A549 (cell line): Measurements from ENCODE around the gene LGR5. TPM values are rescaled to one million over a fixed set of nuclear protein-coding genes. Genes with fewer than 3 reads are reported as not detected.

Experiments used
- ATAC-seq, 2 experiments: fragments of 200-7000 bp in 1 of 2; fragments of >200 bp in 1 of 2; cut with Nextera tagmentation in 1 of 2; cut with Tn5 transposase in 1 of 2; 3 replicates each; pipeline versions ENCODE4 v1.8.0 to v1.9.1; 2018 to 2020; ENCODE audit warnings: mild to moderate bottlenecking in 1 of 2, moderate library complexity in 1 of 2
- CTCF ChIA-PET: fragments of 300-600 bp; sonication (Branson Sonifier 250); formaldehyde crosslinking; extraction: SDS; loops from one replicate; lab custom pipeline; 2021; ENCODE audit warnings: antibody characterized with exemption, inconsistent platforms; lab: Yijun Ruan, JAX
- POLR2A ChIA-PET: fragments of 350-600 bp; formaldehyde crosslinking; extraction: SDS; loops from one replicate; lab custom pipeline; 2021; ENCODE audit warnings: antibody characterized with exemption, inconsistent platforms; lab: Yijun Ruan, JAX
- DNase-seq, 2 experiments: peaks; one replicate each; pipeline versions ENCODE4 v3.0.0 to v3.0.0-alpha.2; 2011 to 2016; ENCODE audit warnings: low read depth in 1 of 2, low spot score in 1 of 2
- FAIRE-seq: peaks from 2 replicates; lab custom pipeline; 2011; peaks lifted over from hg19 to GRCh38; lab: Jason Lieb, UNC
- H3K27ac ChIP-seq, 2 experiments: fragments of >200 bp; sonication (Bioruptor Twin); formaldehyde crosslinking; 3 replicates each; pipeline ENCODE4 v1.5.1; 2016 to 2017
- H3K4me1 ChIP-seq: fragments of >200 bp; sonication (Bioruptor Twin); formaldehyde crosslinking; 3 replicates; pipeline ENCODE4 v1.6.1; 2016
- H3K4me2 ChIP-seq: fragments of >200 bp; sonication (Bioruptor Twin); formaldehyde crosslinking; 3 replicates; pipeline ENCODE4 v1.6.1; 2016
- H3K4me3 ChIP-seq: fragments of >200 bp; sonication (Bioruptor Twin); formaldehyde crosslinking; 3 replicates; pipeline ENCODE4 v1.5.1; 2016
- H3K9me3 ChIP-seq: fragments of >200 bp; sonication (Bioruptor Twin); formaldehyde crosslinking; 3 replicates; pipeline ENCODE4 v1.6.1; 2016
- BCL3 ChIP-seq: fragments of >200 bp; sonication (Bioruptor Twin); formaldehyde crosslinking; IDR thresholded peaks from 3 replicates; pipeline ENCODE4 v1.6.1; 2016
- CBX2 ChIP-seq: fragments of 200-600 bp; sonication (generic); IDR thresholded peaks from 2 replicates; pipeline ENCODE4 v1.6.1; 2016; ENCODE audit warnings: low read depth, mild to moderate bottlenecking, borderline replicate concordance
- CBX8 ChIP-seq: fragments of 200-600 bp; sonication (generic); IDR thresholded peaks from 2 replicates; pipeline ENCODE4 v1.6.1; 2016
- CHD2 ChIP-seq: fragments of 150-350 bp; IDR thresholded peaks from 2 replicates; pipeline ENCODE4 v1.6.1; 2014; ENCODE audit warnings: low read length; ENCODE audit not compliant: partially characterized antibody
- EHF ChIP-seq: fragments of 250-450 bp; sonication (Bioruptor Pico); IDR thresholded peaks from 2 replicates; pipeline ENCODE4 v1.5.0; 2020; ENCODE audit warnings: mild to moderate bottlenecking
- FOSB ChIP-seq: fragments of 250-450 bp; sonication (Bioruptor Pico); IDR thresholded peaks from 2 replicates; pipeline ENCODE4 v1.5.0; 2020; ENCODE audit warnings: mild to moderate bottlenecking, moderate library complexity
- GATA3 ChIP-seq: IDR thresholded peaks from 2 replicates; pipeline ENCODE4 v1.6.1; 2012; ENCODE audit warnings: borderline replicate concordance
- HEYL ChIP-seq: fragments of 250-450 bp; sonication (Bioruptor Pico); IDR thresholded peaks from 2 replicates; pipeline ENCODE4 v1.8.0; 2021; ENCODE audit warnings: mild to moderate bottlenecking, moderate library complexity
- HOXA7 ChIP-seq: fragments of 250-450 bp; sonication (Bioruptor Pico); IDR thresholded peaks from 2 replicates; pipeline ENCODE4 v1.5.0; 2020; ENCODE audit warnings: mild to moderate bottlenecking, moderate library complexity
- HOXB5 ChIP-seq: fragments of 250-450 bp; sonication (Bioruptor Pico); IDR thresholded peaks from 2 replicates; pipeline ENCODE4 v1.5.0; 2020; ENCODE audit warnings: mild to moderate bottlenecking, moderate library complexity
- JUN ChIP-seq, 2 experiments: fragments of >200 bp; sonication (Bioruptor Twin); formaldehyde crosslinking; IDR thresholded peaks; 2 replicates in 1 of 2; 3 replicates in 1 of 2; pipeline ENCODE4 v1.6.1; 2016 to 2017
- MAX ChIP-seq: IDR thresholded peaks from 2 replicates; pipeline ENCODE4 v1.6.1; 2012
- NFE2L2 ChIP-seq: fragments of 150-350 bp; conservative IDR thresholded peaks from 2 replicates; pipeline ENCODE4 v1.6.1; 2014; ENCODE audit warnings: low read length
- POLR2AphosphoS2 ChIP-seq: conservative IDR thresholded peaks from 2 replicates; pipeline ENCODE4 v1.6.1; 2012; ENCODE audit warnings: low read length, improper control_type of control experiment, inconsistent platforms
- RAD21 ChIP-seq, 2 experiments: fragments of >200 bp in 1 of 2; sonication (Bioruptor Twin) in 1 of 2; formaldehyde crosslinking in 1 of 2; IDR thresholded peaks in 1 of 2; conservative IDR thresholded peaks in 1 of 2; 2 replicates in 1 of 2; 3 replicates in 1 of 2; pipeline ENCODE4 v1.6.1; 2012 to 2018; ENCODE audit warnings: inconsistent platforms in 1 of 2
- RNF2 ChIP-seq: fragments of 200-600 bp; sonication (generic); IDR thresholded peaks from 2 replicates; pipeline ENCODE4 v1.6.1; 2016; ENCODE audit warnings: low read depth, mild to moderate bottlenecking, antibody characterized with exemption, moderate library complexity, borderline replicate concordance
- SREBF2 ChIP-seq: fragments of 450-650 bp; IDR thresholded peaks from 2 replicates; pipeline ENCODE4 v1.6.1; 2014; ENCODE audit warnings: mild to moderate bottlenecking, moderate library complexity
- TP53 ChIP-seq: fragments of 250-450 bp; sonication (Bioruptor Pico); IDR thresholded peaks from 2 replicates; pipeline ENCODE4 v1.5.0; 2021; ENCODE audit warnings: mild to moderate bottlenecking, moderate library complexity
- ZFP36 ChIP-seq: fragments of 450-650 bp; IDR thresholded peaks from 2 replicates; pipeline ENCODE4 v1.6.1; 2014; ENCODE audit warnings: borderline replicate concordance; ENCODE audit not compliant: partially characterized antibody
- WGBS: methylation state at CpG from one replicate; pipeline ENCODE4 v1.1.6; 2017; ENCODE audit errors: missing lambda C conversion rate; 5-methylcytosine and 5-hydroxymethylcytosine counted together
- polyA plus RNA-seq, 4 experiments: library from polyadenylated mRNA; depleted of rRNA in 3 of 4; stranded (reverse); fragments of >200 nt; fragmentation: RNase III in 1 of 4; extraction: RNeasy Plus Mini Kit Qiagen cat#74134 plus additional on column Dnase treatment in 1 of 4; gene quantifications; 2 replicates in 3 of 4; 3 replicates in 1 of 4; pipeline ENCODE4 v1.2.3, GENCODE V29; 2011 to 2017
- TF ChIP-seq, protein P1 (sequence below): fragments of >200 bp; sonication (Bioruptor Twin); formaldehyde crosslinking; IDR thresholded peaks from 2 replicates; pipeline ENCODE4 v1.6.1; 2016
- TF ChIP-seq, protein P2 (sequence below): fragments of 200-600 bp; sonication (generic); IDR thresholded peaks from 2 replicates; pipeline ENCODE4 v1.6.1; 2016; ENCODE audit warnings: antibody characterized with exemption, mild to moderate bottlenecking, moderate library complexity
- TF ChIP-seq, protein P3 (sequence below): IDR thresholded peaks from 2 replicates; pipeline ENCODE4 v1.6.1; 2012

Gene LGR5
- polyA plus RNA-seq, 2 of the 4 experiments (the other 2 are of a cell fraction), result not detected

DNA sequence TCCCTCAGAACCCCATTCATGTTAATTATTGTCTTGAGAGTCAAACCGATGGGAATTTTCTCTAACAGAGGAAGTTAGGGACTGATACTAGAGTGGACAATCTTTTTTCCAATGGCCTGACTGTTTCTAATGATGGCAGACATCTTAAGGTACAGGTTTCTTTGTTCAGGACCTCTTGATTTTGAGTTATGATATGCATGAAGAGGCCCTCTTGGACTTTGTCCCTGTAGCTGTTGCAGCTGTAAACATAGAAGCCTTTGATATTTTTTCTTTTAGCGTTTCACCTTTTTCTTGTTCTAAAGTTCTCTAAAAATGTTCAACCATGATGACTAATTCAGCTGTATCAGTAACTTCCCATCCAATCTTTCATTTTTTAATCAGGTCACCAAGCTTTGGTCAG is 53.0 kb downstream of the LGR5 start:
- FAIRE-seq, result no peak
- H3K4me2 ChIP-seq, result no peak overlapping the region
- no peak for ATAC-seq
- no peaks in the 10 kb centered on the region for H3K9me3 ChIP-seq
- no peak for DNase-seq
- no peaks in the 10 kb centered on the region for H3K4me1 ChIP-seq
- TF ChIP-seq ZFP36 (no peak), RNF2 (no peak), RAD21 (conservative IDR thresholded peaks at IDR 0.05 in 1 of 2, IDR thresholded peaks at IDR 0.05 in 1 of 2) (no peak), CBX8 (no peak), CBX2 (no peak), POLR2AphosphoS2 (no peak), BCL3 (no peak), FOSB (no peak), HOXB5 (CRISPR knock-in tag) (no peak), JUN (IDR thresholded peaks at IDR 0.05) (no peak)
- TF ChIP-seq, protein P1, sequence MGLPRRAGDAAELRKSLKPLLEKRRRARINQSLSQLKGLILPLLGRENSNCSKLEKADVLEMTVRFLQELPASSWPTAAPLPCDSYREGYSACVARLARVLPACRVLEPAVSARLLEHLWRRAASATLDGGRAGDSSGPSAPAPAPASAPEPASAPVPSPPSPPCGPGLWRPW, result no peak
- TF ChIP-seq, protein P2, sequence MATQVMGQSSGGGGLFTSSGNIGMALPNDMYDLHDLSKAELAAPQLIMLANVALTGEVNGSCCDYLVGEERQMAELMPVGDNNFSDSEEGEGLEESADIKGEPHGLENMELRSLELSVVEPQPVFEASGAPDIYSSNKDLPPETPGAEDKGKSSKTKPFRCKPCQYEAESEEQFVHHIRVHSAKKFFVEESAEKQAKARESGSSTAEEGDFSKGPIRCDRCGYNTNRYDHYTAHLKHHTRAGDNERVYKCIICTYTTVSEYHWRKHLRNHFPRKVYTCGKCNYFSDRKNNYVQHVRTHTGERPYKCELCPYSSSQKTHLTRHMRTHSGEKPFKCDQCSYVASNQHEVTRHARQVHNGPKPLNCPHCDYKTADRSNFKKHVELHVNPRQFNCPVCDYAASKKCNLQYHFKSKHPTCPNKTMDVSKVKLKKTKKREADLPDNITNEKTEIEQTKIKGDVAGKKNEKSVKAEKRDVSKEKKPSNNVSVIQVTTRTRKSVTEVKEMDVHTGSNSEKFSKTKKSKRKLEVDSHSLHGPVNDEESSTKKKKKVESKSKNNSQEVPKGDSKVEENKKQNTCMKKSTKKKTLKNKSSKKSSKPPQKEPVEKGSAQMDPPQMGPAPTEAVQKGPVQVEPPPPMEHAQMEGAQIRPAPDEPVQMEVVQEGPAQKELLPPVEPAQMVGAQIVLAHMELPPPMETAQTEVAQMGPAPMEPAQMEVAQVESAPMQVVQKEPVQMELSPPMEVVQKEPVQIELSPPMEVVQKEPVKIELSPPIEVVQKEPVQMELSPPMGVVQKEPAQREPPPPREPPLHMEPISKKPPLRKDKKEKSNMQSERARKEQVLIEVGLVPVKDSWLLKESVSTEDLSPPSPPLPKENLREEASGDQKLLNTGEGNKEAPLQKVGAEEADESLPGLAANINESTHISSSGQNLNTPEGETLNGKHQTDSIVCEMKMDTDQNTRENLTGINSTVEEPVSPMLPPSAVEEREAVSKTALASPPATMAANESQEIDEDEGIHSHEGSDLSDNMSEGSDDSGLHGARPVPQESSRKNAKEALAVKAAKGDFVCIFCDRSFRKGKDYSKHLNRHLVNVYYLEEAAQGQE, result no peak
- WGBS, result 1% methylated on average over 2 of the region's 2 CpGs
- no peak overlapping the region for H3K27ac ChIP-seq
- no peak overlapping the region for H3K4me3 ChIP-seq
- POLR2A ChIA-PET, result no interaction called here
- CTCF ChIA-PET, result no interaction called here

DNA sequence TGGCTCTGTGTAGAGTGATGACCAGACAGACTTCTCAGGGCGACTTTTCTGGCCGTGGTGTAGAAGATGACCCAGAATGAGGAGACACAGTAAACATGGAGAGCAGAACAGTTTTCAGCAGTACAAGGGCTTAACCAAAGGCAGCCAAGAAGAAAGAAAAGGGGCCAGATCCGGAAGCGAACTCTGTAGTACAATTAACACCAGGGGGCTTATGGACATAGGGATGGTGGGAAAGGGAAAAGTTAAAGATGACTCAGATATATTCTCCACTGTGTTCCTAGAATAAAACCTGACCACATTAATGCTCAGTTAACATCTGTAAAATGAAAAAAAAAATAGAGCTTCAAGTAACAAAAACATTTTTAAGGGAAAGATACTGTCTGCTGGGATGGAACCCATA is 60.2 kb downstream of the LGR5 start:
- Histone ChIP-seq H3K4me3 (no peak overlapping the region), H3K4me2 (no peak overlapping the region), H3K27ac (no peak overlapping the region), H3K9me3 (no peaks in the 10 kb centered on the region), H3K4me1 (no peaks in the 10 kb centered on the region)
- POLR2A ChIA-PET, result no interaction called here
- TF ChIP-seq CBX8, result no peak
- no peak for TF ChIP-seq HEYL (CRISPR knock-in tag)
- no peak for TF ChIP-seq TP53 (CRISPR knock-in tag)
- no peak for TF ChIP-seq EHF (CRISPR knock-in tag)
- no peak for TF ChIP-seq NFE2L2
- TF ChIP-seq HOXA7, result no peak
- TF ChIP-seq, protein P3, sequence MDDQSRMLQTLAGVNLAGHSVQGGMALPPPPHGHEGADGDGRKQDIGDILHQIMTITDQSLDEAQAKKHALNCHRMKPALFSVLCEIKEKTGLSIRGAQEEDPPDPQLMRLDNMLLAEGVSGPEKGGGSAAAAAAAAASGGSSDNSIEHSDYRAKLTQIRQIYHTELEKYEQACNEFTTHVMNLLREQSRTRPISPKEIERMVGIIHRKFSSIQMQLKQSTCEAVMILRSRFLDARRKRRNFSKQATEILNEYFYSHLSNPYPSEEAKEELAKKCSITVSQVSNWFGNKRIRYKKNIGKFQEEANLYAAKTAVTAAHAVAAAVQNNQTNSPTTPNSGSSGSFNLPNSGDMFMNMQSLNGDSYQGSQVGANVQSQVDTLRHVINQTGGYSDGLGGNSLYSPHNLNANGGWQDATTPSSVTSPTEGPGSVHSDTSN, result no peak
- TF ChIP-seq GATA3, result no peak
- no peak for TF ChIP-seq MAX
- no peak for TF ChIP-seq CHD2
- no peak for TF ChIP-seq SREBF2
- CTCF ChIA-PET, result interaction anchor here (1.0 to 1.1 kb wide), 2 partner anchors 9 to 137 kb away, joined by 3 read pairs; no protein-coding TSS in a partner anchor
- FAIRE-seq, result no peak
- no peak for DNase-seq
- 0 out of 6 replicates have a peak, but pooled peaks of 1 of the 2 experiments have one; percentile 43 for ATAC-seq
- 62% methylated on average over 4 of the region's 4 CpGs for WGBS
